ENCODE measurements around the gene MRTO4.

DNA sequence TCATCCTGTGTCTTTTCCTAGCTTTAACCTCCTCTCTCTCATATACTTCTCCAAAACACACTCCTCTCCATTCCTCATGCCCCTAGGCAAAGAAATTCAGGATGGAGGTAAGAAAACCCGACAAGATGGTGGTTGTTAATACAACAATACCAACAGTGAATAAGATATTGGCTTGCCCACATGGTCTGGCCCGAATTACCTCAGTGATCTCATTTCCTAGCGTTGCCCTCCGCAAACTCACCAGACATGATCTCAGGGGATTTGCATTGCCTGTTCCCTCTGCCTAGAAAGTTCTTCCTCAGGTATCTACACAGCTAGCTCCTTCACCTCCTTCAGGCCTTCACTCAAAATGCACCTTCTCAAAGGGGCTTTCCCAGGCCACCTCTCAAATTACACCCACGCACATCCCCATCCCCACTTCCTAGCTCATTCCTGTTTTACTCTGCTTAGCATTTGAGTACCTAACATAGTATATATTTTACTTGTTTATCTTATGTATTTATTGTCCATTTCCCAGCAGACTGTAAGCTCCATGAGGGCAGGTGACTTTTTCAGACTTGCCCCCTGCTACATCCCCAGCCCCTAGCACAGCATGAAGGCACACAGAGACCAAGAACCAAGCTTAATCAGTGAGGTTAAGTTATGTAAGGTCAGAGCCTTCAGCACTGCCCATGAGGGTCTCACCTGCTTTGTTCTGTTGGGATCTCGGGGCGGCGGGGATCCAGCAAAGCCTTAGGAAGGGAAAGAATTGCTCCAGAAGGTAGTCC is 31.3 kb upstream of the MRTO4 start:
- TF ChIP-seq, protein P1, sequence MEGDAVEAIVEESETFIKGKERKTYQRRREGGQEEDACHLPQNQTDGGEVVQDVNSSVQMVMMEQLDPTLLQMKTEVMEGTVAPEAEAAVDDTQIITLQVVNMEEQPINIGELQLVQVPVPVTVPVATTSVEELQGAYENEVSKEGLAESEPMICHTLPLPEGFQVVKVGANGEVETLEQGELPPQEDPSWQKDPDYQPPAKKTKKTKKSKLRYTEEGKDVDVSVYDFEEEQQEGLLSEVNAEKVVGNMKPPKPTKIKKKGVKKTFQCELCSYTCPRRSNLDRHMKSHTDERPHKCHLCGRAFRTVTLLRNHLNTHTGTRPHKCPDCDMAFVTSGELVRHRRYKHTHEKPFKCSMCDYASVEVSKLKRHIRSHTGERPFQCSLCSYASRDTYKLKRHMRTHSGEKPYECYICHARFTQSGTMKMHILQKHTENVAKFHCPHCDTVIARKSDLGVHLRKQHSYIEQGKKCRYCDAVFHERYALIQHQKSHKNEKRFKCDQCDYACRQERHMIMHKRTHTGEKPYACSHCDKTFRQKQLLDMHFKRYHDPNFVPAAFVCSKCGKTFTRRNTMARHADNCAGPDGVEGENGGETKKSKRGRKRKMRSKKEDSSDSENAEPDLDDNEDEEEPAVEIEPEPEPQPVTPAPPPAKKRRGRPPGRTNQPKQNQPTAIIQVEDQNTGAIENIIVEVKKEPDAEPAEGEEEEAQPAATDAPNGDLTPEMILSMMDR (IDR thresholded peaks at IDR 0.05; ENCODE audit: low read depth, low read length), result no peak
- no peak for TF ChIP-seq EZH2phosphoT487 (IDR thresholded peaks at IDR 0.05; ENCODE audit: low read depth)
